Mesendoderm (in vitro differentiated cells): ENCODE measurements around the gene FAM169A.

Source experiments
- DNase-seq: peaks from one replicate; pipeline ENCODE4 v3.0.0; 2013
- H2AK5ac ChIP-seq: 2 replicates; pipeline ENCODE4 v1.6.1; 2013; ENCODE audit warnings: low read length, inconsistent platforms
- H2BK120ac ChIP-seq: 2 replicates; pipeline ENCODE4 v1.6.1; 2013; ENCODE audit warnings: low read depth, mild to moderate bottlenecking, low read length, moderate library complexity, mixed read lengths
- H2BK15ac ChIP-seq: replicated peaks from 2 replicates; pipeline ENCODE4 v1.6.1; 2013; ENCODE audit warnings: low read depth, mild to moderate bottlenecking, moderate library complexity
- H2BK5ac ChIP-seq: 2 replicates; pipeline ENCODE4 v1.6.1; 2013; ENCODE audit warnings: low read length, inconsistent platforms
- H3K18ac ChIP-seq: 2 replicates; pipeline ENCODE4 v1.6.1; 2013; ENCODE audit warnings: mild to moderate bottlenecking, low read length, mixed read lengths
- H3K23ac ChIP-seq: one replicate; pipeline ENCODE4 v1.6.1; 2013; ENCODE audit warnings: low read length
- H3K27ac ChIP-seq: 2 replicates; pipeline ENCODE4 v1.5.1; 2013; ENCODE audit warnings: low read depth, mild to moderate bottlenecking, inconsistent platforms, low read length, moderate library complexity
- H3K27me3 ChIP-seq: 2 replicates; pipeline ENCODE4 v1.6.1; 2013; ENCODE audit warnings: low read length, control low read depth, mild to moderate bottlenecking, inconsistent platforms; ENCODE audit not compliant: insufficient read depth, poor library complexity
- H3K36me3 ChIP-seq: 2 replicates; pipeline ENCODE4 v1.6.1; 2013; ENCODE audit warnings: low read length, inconsistent platforms; ENCODE audit not compliant: control insufficient read depth, insufficient read depth
- H3K4ac ChIP-seq: one replicate; pipeline ENCODE4 v1.6.1; 2013; ENCODE audit warnings: low read depth, mild to moderate bottlenecking, low read length, moderate library complexity
- H3K4me1 ChIP-seq: 2 replicates; pipeline ENCODE4 v1.6.1; 2013; ENCODE audit warnings: low read depth, low read length, inconsistent platforms; ENCODE audit not compliant: control insufficient read depth
- H3K4me2 ChIP-seq: 2 replicates; pipeline ENCODE4 v1.6.1; 2013; ENCODE audit warnings: low read length
- H3K4me3 ChIP-seq: 2 replicates; pipeline ENCODE4 v1.5.1; 2013; ENCODE audit warnings: mild to moderate bottlenecking, low read length
- H3K56ac ChIP-seq: one replicate; pipeline ENCODE4 v1.6.1; 2013; ENCODE audit warnings: low read length
- H3K79me1 ChIP-seq: 2 replicates; pipeline ENCODE4 v1.6.1; 2013; ENCODE audit warnings: low read length, inconsistent platforms
- H3K79me2 ChIP-seq: 2 replicates; pipeline ENCODE4 v1.6.1; 2013; ENCODE audit warnings: mild to moderate bottlenecking, low read length; ENCODE audit not compliant: control insufficient read depth, insufficient read depth
- H3K9ac ChIP-seq: 2 replicates; pipeline ENCODE4 v1.6.1; 2013; ENCODE audit warnings: low read length, inconsistent platforms
- H4K5ac ChIP-seq: one replicate; pipeline ENCODE4 v1.6.1; 2013; ENCODE audit warnings: low read length
- H4K8ac ChIP-seq: one replicate; pipeline ENCODE4 v1.6.1; 2013; ENCODE audit warnings: low read depth, mild to moderate bottlenecking, control low read depth, low read length, moderate library complexity
- WGBS: extraction: QIAGEN DNeasy Blood & Tissue Kit; methylation state at CpG from one replicate; pipeline ENCODE4 v1.1.7; 2013; ENCODE audit warnings: low lambda C conversion rate, missing lambda C conversion rate; ENCODE audit not compliant: insufficient coverage; ENCODE audit errors: extremely low coverage; 5-methylcytosine and 5-hydroxymethylcytosine counted together

The FAM169A gene

DNA sequence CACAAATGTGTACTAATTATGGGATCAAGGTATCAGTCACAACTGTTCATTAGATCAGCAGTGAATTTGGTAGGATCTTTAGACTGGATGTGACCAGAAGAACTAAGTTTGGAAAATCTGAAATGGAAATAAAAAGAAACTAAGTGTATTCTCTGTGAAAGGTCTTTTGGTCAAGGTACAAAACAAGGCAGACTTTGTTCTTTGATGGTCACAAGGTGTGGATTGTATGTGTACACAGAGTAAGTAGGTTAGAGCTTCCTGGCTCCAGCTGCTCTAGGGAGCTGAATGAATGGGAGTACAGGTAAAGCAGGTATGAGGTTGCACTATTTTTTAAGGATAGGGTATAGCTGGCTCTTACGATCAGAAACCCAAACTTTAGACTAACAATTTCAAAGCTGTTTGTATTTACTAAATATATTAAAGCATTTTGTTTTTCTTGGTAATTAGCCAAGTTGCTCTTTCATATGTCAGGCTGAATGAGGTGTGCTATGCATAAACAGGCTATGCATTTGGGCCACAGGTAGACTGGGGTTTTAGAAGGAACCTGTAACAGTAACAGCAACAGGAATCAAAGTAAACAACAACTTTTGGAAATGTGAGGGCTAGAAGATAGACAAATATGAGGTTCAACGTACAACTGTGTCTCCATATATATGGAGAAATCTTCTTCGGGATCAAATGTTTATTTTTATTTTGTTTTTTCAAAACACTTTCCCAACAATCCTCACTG lies 32.5 kb downstream of the FAM169A start:
- H2AK5ac ChIP-seq, result no peak overlapping the region
- H3K4me1 ChIP-seq, result no peaks in the 10 kb centered on the region
- no CpG with 5 or more reads among the region's 3 CpGs for WGBS
- no peak overlapping the region for H2BK15ac ChIP-seq
- no peak overlapping the region for H3K9ac ChIP-seq
- no peak for DNase-seq
- no peak overlapping the region for H3K4me3 ChIP-seq
- no peak overlapping the region for H4K5ac ChIP-seq
- H3K79me1 ChIP-seq, result peaks cover 4% of the 10 kb centered on the region
- H3K23ac ChIP-seq, result no peak overlapping the region
- no peak overlapping the region for H3K27ac ChIP-seq
- H3K18ac ChIP-seq, result no peak overlapping the region
- H2BK5ac ChIP-seq, result no peak overlapping the region
- H3K36me3 ChIP-seq, result no peaks in the 10 kb centered on the region
- peaks cover 21% of the 10 kb centered on the region for H3K79me2 ChIP-seq
- H3K4ac ChIP-seq, result no peak overlapping the region
- no peak overlapping the region for H3K4me2 ChIP-seq
- no peaks in the 10 kb centered on the region for H3K27me3 ChIP-seq
- H2BK120ac ChIP-seq, result no peak overlapping the region
- no peak overlapping the region for H4K8ac ChIP-seq
- no peak overlapping the region for H3K56ac ChIP-seq

DNA sequence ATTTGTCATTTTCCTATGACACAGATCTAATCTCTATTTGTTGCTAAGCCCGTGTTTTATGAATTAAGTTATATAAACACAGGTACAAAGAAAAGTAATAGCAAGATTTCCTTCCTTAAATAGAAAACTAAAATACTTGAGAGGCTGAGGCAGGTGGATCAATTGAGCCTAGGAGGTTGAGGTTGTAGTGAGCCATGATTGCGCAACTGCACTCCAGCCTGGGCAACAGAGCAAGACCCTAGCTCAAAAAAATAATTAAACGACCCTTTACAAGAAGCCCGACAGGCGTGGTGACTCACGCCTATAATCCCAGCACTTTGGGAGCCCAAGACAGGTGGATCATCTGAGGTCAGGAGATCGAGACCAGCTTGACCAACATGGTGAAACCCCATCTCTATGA lies 36.8 kb downstream of the FAM169A start:
- Histone ChIP-seq H2AK5ac (no peak overlapping the region), H2BK5ac (no peak overlapping the region), H2BK120ac (no peak overlapping the region), H3K23ac (no peak overlapping the region), H3K4me1 (no peaks in the 10 kb centered on the region), H3K4me3 (no peak overlapping the region), H3K4ac (no peak overlapping the region), H4K5ac (no peak overlapping the region), H3K18ac (no peak overlapping the region), H3K4me2 (no peak overlapping the region), H3K27me3 (no peaks in the 10 kb centered on the region), H3K56ac (no peak overlapping the region), H3K36me3 (no peaks in the 10 kb centered on the region), H3K79me1 (peaks cover 6% of the 10 kb centered on the region), H3K27ac (no peak overlapping the region), H2BK15ac (no peak overlapping the region), H3K9ac (no peak overlapping the region), H3K79me2 (peaks cover 18% of the 10 kb centered on the region), H4K8ac (no peak overlapping the region)
- DNase-seq, result no peak
- WGBS, result no CpG with 5 or more reads among the region's 7 CpGs

DNA sequence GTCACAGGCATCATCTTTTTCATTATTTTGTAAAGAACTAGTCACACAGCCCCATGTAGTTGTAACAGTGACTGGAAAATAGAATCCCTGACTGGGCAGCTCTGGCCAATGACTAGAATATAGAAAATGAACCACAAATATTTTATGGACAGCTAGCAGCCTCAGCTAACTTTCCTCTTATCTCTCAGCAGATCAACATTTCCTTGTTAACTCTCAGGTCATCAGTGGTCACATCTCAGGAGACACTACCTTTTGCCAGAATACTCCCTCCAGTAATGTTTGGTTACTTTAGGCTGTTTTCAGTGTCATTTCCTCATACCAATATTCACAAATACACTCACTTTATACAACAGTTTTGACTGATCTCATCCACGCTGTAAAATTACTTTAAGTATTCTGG lies 43.9 kb downstream of the FAM169A start:
- Histone ChIP-seq H4K8ac (no peak overlapping the region), H3K27ac (no peak overlapping the region), H3K4me2 (no peak overlapping the region), H3K9ac (no peak overlapping the region), H2AK5ac (no peak overlapping the region), H3K36me3 (no peaks in the 10 kb centered on the region), H3K79me2 (peaks cover 27% of the 10 kb centered on the region), H3K4me1 (peaks cover 14% of the 10 kb centered on the region), H3K27me3 (no peaks in the 10 kb centered on the region), H4K5ac (no peak overlapping the region), H2BK5ac (no peak overlapping the region), H3K56ac (no peak overlapping the region), H3K79me1 (peaks cover 2% of the 10 kb centered on the region), H2BK120ac (no peak overlapping the region), H3K4ac (no peak overlapping the region), H3K23ac (no peak overlapping the region), H3K4me3 (no peak overlapping the region), H3K18ac (no peak overlapping the region), H2BK15ac (no peak overlapping the region)
- no peak for DNase-seq
- 100% methylated on average over 1 of the region's 1 CpG for WGBS

DNA sequence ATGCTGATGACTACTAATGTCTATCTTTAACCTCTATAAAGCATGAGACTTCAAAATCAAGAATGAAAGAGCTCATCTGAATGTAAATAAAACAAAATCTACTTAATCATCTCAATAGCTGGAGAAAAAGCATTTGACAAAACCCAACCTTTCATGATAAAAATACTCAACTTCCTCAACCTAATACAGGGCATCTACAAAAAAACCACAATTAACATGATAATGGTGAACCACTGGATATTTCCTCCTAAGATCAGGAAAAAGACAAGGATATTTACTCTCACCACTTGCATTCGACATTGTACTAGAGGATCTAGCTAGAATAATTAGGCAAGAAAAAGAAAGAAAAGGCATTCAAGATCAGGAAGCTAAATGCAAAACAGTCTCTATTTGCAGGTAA lies 49.3 kb downstream of the FAM169A start:
- H3K27ac ChIP-seq, result no peak overlapping the region
- peak; percentile 79 for DNase-seq
- no peak overlapping the region for H3K18ac ChIP-seq
- no peak overlapping the region for H4K5ac ChIP-seq
- H4K8ac ChIP-seq, result no peak overlapping the region
- no peak overlapping the region for H3K56ac ChIP-seq
- H2BK15ac ChIP-seq, result no peak overlapping the region
- no peaks in the 10 kb centered on the region for H3K36me3 ChIP-seq
- H3K9ac ChIP-seq, result no peak overlapping the region
- H3K4me1 ChIP-seq, result peaks cover 7% of the 10 kb centered on the region
- H3K4ac ChIP-seq, result no peak overlapping the region
- H3K27me3 ChIP-seq, result no peaks in the 10 kb centered on the region
- no peak overlapping the region for H3K23ac ChIP-seq
- no CpG with 5 or more reads among the region's 1 CpG for WGBS
- no peaks in the 10 kb centered on the region for H3K79me1 ChIP-seq
- H2BK5ac ChIP-seq, result no peak overlapping the region
- H3K4me2 ChIP-seq, result no peak overlapping the region
- H3K4me3 ChIP-seq, result no peak overlapping the region
- H2AK5ac ChIP-seq, result no peak overlapping the region
- peaks cover 20% of the 10 kb centered on the region for H3K79me2 ChIP-seq
- H2BK120ac ChIP-seq, result no peak overlapping the region

DNA sequence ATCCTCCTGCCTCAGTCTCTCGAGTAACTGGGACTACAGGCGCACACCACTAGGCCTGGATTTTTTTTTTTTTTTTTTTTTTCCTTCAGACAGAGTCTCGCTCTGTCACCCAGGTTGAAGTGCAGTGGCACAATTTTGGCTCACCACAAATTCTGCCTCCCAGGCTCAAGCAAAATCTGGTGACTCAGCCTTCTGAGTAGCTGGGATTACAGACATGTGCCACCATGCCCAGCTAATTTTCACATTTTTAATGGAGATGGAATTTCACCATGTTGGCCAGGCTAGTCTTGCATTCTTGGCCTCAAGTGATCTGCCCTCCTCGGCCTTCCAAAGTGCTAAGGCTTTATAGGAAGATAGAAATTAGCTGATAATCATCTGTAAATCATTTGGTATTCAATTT lies 55.3 kb downstream of the FAM169A start:
- H3K36me3 ChIP-seq, result no peaks in the 10 kb centered on the region
- no peak overlapping the region for H2BK15ac ChIP-seq
- H3K18ac ChIP-seq, result no peak overlapping the region
- peaks cover 18% of the 10 kb centered on the region for H3K79me2 ChIP-seq
- H3K23ac ChIP-seq, result no peak overlapping the region
- WGBS, result no CpG with 5 or more reads among the region's 4 CpGs
- no peak overlapping the region for H3K4me2 ChIP-seq
- H2BK120ac ChIP-seq, result no peak overlapping the region
- H4K5ac ChIP-seq, result no peak overlapping the region
- H2AK5ac ChIP-seq, result no peak overlapping the region
- no peak overlapping the region for H3K9ac ChIP-seq
- no peaks in the 10 kb centered on the region for H3K27me3 ChIP-seq
- no peak overlapping the region for H3K56ac ChIP-seq
- H3K27ac ChIP-seq, result no peak overlapping the region
- peaks cover 5% of the 10 kb centered on the region for H3K4me1 ChIP-seq
- H4K8ac ChIP-seq, result no peak overlapping the region
- H3K79me1 ChIP-seq, result peaks cover 2% of the 10 kb centered on the region
- no peak for DNase-seq
- H3K4ac ChIP-seq, result no peak overlapping the region
- H2BK5ac ChIP-seq, result no peak overlapping the region
- H3K4me3 ChIP-seq, result no peak overlapping the region

DNA sequence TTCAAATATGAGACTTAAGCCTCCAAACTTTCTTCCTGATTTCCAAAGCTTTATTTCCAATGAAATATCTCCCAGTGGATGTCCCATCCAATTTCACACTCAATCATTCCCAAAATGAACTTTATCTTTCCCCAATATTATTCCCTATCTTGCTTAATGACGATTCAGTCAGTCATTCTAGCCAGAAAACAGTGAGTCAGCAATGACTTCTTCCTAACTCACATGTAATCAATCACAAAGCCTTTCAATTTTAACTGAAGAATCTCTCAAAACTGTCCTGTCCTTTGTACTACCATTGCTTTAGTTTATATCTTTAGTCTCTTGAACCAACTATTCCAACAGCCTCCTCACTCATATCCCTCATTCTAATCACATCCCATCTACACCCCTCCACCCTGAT lies 64.2 kb downstream of the FAM169A start:
- Histone ChIP-seq H3K56ac (no peak overlapping the region), H2AK5ac (no peak overlapping the region), H4K5ac (no peak overlapping the region), H3K79me2 (peaks cover 10% of the 10 kb centered on the region), H3K18ac (no peak overlapping the region), H2BK120ac (no peak overlapping the region), H3K27me3 (no peaks in the 10 kb centered on the region), H4K8ac (no peak overlapping the region), H3K4ac (no peak overlapping the region), H3K4me2 (no peak overlapping the region), H3K36me3 (peaks cover 4% of the 10 kb centered on the region), H2BK5ac (no peak overlapping the region), H3K79me1 (peaks cover 10% of the 10 kb centered on the region), H3K23ac (no peak overlapping the region), H3K27ac (no peak overlapping the region), H3K4me3 (no peak overlapping the region), H3K9ac (no peak overlapping the region), H2BK15ac (no peak overlapping the region), H3K4me1 (peaks cover 1% of the 10 kb centered on the region)
- WGBS, result no CpG with 5 or more reads among the region's 1 CpG
- no peak for DNase-seq
